ENCODE data around the gene ABL1. TPM values are rescaled to one million over a fixed set of nuclear protein-coding genes. Genes with fewer than 3 reads are reported as not detected.

Gene ABL1
- polyA plus RNA-seq, 2 donors, result 13.6 to 19.0 TPM

DNA sequence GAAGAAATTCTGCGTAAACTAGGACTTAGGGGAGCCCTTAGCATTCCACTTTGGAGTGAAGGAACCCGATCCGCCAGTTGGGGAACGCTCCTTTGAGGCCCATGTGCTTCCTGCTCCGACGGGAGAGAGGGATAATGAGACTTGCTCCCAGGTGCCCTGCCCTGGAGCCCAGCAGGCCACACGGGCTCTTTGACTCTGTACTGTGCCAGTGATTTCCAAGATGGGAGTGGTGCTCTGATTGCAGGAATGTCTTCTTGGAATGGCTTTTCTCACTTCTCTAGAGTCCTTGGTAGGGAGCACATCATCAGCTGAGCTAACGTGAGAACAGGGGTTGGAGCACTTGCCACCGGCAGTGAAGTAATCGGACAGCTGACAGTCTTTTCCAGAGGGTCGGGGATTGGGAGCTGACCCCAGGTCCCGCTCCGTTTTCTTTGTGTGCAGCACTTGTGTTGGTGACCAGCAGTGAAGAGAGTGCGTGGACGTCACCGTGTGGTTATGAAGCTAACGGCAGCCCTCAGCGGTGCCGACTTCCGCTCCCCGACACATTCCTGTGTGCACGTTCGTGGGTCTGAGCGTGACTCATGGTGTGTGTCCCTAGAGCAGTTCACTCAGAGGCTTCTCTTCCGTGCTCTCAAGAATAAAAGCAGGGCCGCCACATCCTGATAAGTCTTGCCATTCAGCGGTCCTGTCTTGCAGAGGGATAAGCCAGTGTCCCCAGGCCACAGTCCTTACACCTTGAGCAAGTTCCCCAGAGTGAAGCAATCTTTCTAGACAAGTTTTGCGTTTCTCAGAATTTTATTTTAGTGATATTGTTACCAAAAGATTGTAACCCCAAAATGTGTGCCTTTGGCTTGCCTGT is 25.6 kb downstream of the ABL1 start:
- no peaks in the 10 kb centered on the region for H3K9me3 ChIP-seq (ENCODE audit: control insufficient read depth in 2 of 2, insufficient read depth in 1 of 2, low read depth in 1 of 2, low read length in 1 of 2)
- 52 to 54% methylated on average over 28 of the region's 28 CpGs for WGBS, 2 donors
- H3K4me3 ChIP-seq (ENCODE audit: low read depth in 1 of 2, low read length in 2 of 2), result no peak overlapping the region
- H3K36me3 ChIP-seq (ENCODE audit: control insufficient read depth in 2 of 2, insufficient read depth in 2 of 2, low read length in 1 of 2), result peaks cover 3 to 25% of the 10 kb centered on the region in 2 donors
- H3K27ac ChIP-seq (ENCODE audit: low read depth in 2 of 2, low read length in 1 of 2), result peak overlapping the region; percentile 62 to 73
- H3K4me1 ChIP-seq (ENCODE audit: control insufficient read depth in 2 of 2, insufficient read depth in 2 of 2, low read length in 1 of 2), result peaks cover 0 to 10% of the 10 kb centered on the region in 2 donors
- no peaks in the 10 kb centered on the region for H3K27me3 ChIP-seq (ENCODE audit: control insufficient read depth in 1 of 2, insufficient read depth in 2 of 2, low read length in 2 of 2)

DNA sequence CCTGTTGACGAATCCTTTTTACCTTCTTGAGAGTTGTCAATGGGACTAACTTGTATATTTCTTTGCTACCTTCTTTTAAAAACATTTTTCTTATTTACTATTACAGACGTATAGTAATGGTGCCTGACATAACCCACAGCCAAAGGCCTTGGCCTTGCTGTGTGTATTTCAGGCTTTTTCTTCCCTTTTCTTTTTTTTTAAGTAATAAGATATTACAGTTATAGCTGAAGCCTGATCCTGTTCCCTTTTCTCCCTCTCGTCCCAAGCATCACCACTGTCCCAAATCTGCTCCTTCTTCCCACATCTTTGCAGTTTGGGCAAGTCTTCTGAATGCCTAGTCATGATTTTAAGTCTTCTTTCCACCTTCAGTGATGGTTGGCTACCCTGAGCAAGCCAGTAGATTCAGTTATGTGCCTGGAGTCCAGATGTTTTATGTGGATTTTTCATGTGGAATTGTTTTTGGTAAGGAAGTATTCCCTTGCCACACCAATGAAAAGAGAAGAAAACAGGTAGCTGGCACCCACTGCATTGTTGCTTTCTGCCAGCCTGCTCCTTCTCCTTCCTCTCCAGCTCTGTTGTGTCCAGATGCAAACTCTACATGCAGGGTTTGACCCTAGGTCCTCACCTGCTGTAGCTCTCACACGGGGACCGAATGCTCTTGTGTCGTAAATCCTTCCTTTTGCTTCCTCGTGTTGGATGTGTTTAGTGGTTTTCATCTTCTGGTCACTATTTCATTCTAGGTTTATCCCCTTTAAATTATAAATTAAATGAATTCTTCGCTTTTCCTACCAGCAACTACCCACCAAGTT is 26.5 kb downstream of the ABL1 start:
- Histone ChIP-seq H3K27me3 (ENCODE audit: control insufficient read depth in 1 of 2, insufficient read depth in 2 of 2, low read length in 2 of 2) (no peaks in the 10 kb centered on the region), H3K27ac (ENCODE audit: low read depth in 2 of 2, low read length in 1 of 2) (no peak overlapping the region), H3K4me1 (ENCODE audit: control insufficient read depth in 2 of 2, insufficient read depth in 2 of 2, low read length in 1 of 2) (peaks cover 0 to 10% of the 10 kb centered on the region in 2 donors), H3K9me3 (ENCODE audit: control insufficient read depth in 2 of 2, insufficient read depth in 1 of 2, low read depth in 1 of 2, low read length in 1 of 2) (no peaks in the 10 kb centered on the region), H3K4me3 (ENCODE audit: low read depth in 1 of 2, low read length in 2 of 2) (no peak overlapping the region), H3K36me3 (ENCODE audit: control insufficient read depth in 2 of 2, insufficient read depth in 2 of 2, low read length in 1 of 2) (peaks cover 3 to 25% of the 10 kb centered on the region in 2 donors)
- WGBS, 2 donors, result 72 to 81% methylated on average over 8 of the region's 8 CpGs

DNA sequence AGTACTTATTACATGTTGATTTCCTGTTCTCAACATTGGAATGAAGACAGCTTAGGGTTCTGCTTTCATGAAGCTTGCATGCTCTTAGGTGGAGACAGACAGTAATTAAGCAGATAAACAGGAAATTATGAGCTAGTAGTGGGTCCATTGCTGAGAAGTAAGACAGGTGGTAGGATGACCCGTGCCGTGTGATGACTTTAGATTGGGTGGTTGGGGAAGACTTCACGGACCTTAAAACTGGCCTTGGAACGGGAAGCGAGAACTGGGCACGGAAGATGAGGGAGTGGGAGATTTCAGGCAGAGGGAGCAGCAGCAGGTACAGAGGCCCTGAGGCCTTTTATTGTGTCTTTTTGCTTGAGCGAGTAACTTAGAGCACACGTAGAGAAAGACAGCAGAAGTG is 27.2 kb downstream of the ABL1 start:
- Histone ChIP-seq H3K27ac (ENCODE audit: low read depth in 2 of 2, low read length in 1 of 2) (no peak overlapping the region), H3K4me1 (ENCODE audit: control insufficient read depth in 2 of 2, insufficient read depth in 2 of 2, low read length in 1 of 2) (peaks cover 0 to 10% of the 10 kb centered on the region in 2 donors), H3K4me3 (ENCODE audit: low read depth in 1 of 2, low read length in 2 of 2) (no peak overlapping the region), H3K9me3 (ENCODE audit: control insufficient read depth in 2 of 2, insufficient read depth in 1 of 2, low read depth in 1 of 2, low read length in 1 of 2) (no peaks in the 10 kb centered on the region), H3K27me3 (ENCODE audit: control insufficient read depth in 1 of 2, insufficient read depth in 2 of 2, low read length in 2 of 2) (no peaks in the 10 kb centered on the region), H3K36me3 (ENCODE audit: control insufficient read depth in 2 of 2, insufficient read depth in 2 of 2, low read length in 1 of 2) (peaks cover 3 to 25% of the 10 kb centered on the region in 2 donors)
- 85 to 90% methylated on average over 8 of the region's 8 CpGs for WGBS, 2 donors

DNA sequence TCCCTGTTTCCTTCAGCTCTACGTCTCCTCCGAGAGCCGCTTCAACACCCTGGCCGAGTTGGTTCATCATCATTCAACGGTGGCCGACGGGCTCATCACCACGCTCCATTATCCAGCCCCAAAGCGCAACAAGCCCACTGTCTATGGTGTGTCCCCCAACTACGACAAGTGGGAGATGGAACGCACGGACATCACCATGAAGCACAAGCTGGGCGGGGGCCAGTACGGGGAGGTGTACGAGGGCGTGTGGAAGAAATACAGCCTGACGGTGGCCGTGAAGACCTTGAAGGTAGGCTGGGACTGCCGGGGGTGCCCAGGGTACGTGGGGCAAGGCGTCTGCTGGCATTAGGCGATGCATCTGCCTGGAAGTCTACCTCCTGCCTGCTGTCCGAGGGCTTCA is 27.7 kb downstream of the ABL1 start:
- Histone ChIP-seq H3K27ac (ENCODE audit: low read depth in 2 of 2, low read length in 1 of 2) (peak overlapping the region in 1 of 2 donors; percentile 40), H3K27me3 (ENCODE audit: control insufficient read depth in 1 of 2, insufficient read depth in 2 of 2, low read length in 2 of 2) (no peaks in the 10 kb centered on the region), H3K4me3 (ENCODE audit: low read depth in 1 of 2, low read length in 2 of 2) (no peak overlapping the region), H3K9me3 (ENCODE audit: control insufficient read depth in 2 of 2, insufficient read depth in 1 of 2, low read depth in 1 of 2, low read length in 1 of 2) (no peaks in the 10 kb centered on the region), H3K36me3 (ENCODE audit: control insufficient read depth in 2 of 2, insufficient read depth in 2 of 2, low read length in 1 of 2) (peaks cover 3 to 23% of the 10 kb centered on the region in 2 donors), H3K4me1 (ENCODE audit: control insufficient read depth in 2 of 2, insufficient read depth in 2 of 2, low read length in 1 of 2) (peaks cover 0 to 10% of the 10 kb centered on the region in 2 donors)
- WGBS, 2 donors, result 88 to 90% methylated on average over 23 of the region's 23 CpGs

DNA sequence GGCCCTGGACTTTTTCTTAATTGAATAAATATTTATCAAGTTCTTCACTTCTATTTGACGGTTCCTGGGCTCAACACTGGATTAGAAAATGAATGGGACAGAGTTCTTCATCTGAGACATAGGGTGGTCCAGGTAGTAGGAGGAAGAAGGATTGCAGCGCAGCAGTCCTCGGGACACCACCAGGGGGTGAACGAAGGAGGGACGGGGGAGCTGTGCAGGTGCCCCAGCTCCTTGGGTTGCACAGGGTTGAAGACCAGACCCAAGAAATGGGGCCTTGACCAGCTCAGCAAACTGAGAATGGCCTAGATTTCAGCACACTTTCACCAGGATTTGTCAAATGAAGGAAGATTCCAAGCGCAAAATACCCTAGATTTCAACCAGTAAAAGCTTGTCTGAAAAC is 29.5 kb downstream of the ABL1 start:
- no peaks in the 10 kb centered on the region for H3K27me3 ChIP-seq (ENCODE audit: control insufficient read depth in 1 of 2, insufficient read depth in 2 of 2, low read length in 2 of 2)
- no peak overlapping the region for H3K27ac ChIP-seq (ENCODE audit: low read depth in 2 of 2, low read length in 1 of 2)
- WGBS, 2 donors, result 78 to 85% methylated on average over 6 of the region's 6 CpGs
- no peaks in the 10 kb centered on the region for H3K9me3 ChIP-seq (ENCODE audit: control insufficient read depth in 2 of 2, insufficient read depth in 1 of 2, low read depth in 1 of 2, low read length in 1 of 2)
- H3K36me3 ChIP-seq (ENCODE audit: control insufficient read depth in 2 of 2, insufficient read depth in 2 of 2, low read length in 1 of 2), result peaks cover 0 to 17% of the 10 kb centered on the region in 2 donors
- peaks cover 0 to 10% of the 10 kb centered on the region in 2 donors for H3K4me1 ChIP-seq (ENCODE audit: control insufficient read depth in 2 of 2, insufficient read depth in 2 of 2, low read length in 1 of 2)
- no peak overlapping the region for H3K4me3 ChIP-seq (ENCODE audit: low read depth in 1 of 2, low read length in 2 of 2)

DNA sequence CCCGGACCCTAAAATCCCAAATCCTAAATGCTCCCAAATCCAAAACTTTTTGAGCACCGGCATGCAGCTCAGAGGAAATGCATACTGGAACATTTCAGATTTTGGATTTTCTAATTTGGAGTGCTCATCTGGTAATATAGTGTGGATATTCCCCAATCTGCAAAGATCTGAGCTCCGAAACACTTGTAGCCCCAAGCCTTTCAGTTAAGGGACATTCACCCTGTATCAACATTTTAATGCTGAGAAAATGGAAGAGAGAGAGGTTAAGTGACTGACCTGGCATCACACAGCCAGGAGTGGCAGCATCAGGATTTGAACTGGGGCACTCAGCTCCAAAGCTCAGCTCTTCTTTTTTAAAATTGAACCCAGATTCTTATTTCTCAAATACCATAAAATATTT is 30.9 kb downstream of the ABL1 start:
- no peaks in the 10 kb centered on the region for H3K9me3 ChIP-seq (ENCODE audit: control insufficient read depth in 2 of 2, insufficient read depth in 1 of 2, low read depth in 1 of 2, low read length in 1 of 2)
- H3K4me3 ChIP-seq (ENCODE audit: low read depth in 1 of 2, low read length in 2 of 2), result no peak overlapping the region
- 93 to 97% methylated on average over 3 of the region's 3 CpGs for WGBS, 2 donors
- H3K27me3 ChIP-seq (ENCODE audit: control insufficient read depth in 1 of 2, insufficient read depth in 2 of 2, low read length in 2 of 2), result no peaks in the 10 kb centered on the region
- no peak overlapping the region for H3K27ac ChIP-seq (ENCODE audit: low read depth in 2 of 2, low read length in 1 of 2)
- H3K36me3 ChIP-seq (ENCODE audit: control insufficient read depth in 2 of 2, insufficient read depth in 2 of 2, low read length in 1 of 2), result peaks cover 0 to 10% of the 10 kb centered on the region in 2 donors
- peaks cover 0 to 10% of the 10 kb centered on the region in 2 donors for H3K4me1 ChIP-seq (ENCODE audit: control insufficient read depth in 2 of 2, insufficient read depth in 2 of 2, low read length in 1 of 2)

DNA sequence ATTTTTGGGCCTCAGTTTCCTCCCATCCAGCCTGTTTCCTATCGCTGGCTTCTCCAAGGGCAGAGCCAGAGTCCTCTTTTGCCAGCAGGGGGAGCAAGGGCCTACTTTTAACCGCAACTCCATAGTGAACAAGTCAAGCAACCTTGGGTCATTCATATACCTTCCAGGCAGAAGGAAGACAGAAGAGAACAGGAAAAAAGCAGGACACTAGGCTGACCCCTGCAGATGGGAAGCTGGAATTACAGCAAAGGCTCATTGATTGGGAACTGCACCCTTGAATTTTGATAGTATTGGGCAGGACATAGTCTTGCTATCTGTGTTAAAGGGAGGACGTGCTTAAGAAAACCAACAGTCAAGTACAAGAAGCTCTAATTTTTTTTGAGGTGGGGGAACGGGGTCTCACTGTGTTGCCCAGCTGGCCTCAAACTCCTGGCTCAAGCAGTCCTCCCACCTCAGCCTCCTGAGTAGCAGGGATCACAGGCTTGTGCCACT is 31.5 kb downstream of the ABL1 start:
- Histone ChIP-seq H3K36me3 (ENCODE audit: control insufficient read depth in 2 of 2, insufficient read depth in 2 of 2, low read length in 1 of 2) (peaks cover 0 to 12% of the 10 kb centered on the region in 2 donors), H3K4me1 (ENCODE audit: control insufficient read depth in 2 of 2, insufficient read depth in 2 of 2, low read length in 1 of 2) (peaks cover 0 to 10% of the 10 kb centered on the region in 2 donors)
- WGBS, 2 donors, result 43 to 47% methylated on average over 4 of the region's 4 CpGs

DNA sequence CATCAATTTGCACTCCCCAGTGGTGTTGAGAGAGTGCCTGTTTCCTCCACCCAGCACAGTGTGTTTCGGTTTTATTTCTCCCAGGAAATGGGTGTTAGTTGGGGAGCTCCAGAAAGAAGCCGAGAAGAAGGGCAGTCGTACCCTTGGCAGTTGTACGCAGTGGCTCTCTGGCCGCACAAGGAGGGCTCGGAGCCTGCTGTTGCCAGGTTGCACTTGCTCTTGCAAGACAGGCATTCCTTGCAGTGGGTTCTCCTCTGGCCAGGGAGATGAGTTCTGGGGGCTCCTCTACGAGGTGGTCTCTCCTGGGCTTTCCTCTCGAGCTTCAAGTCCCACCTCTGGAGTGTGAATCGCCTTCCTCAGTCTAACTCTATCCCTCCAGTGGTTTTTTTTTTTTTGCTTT is 32.5 kb downstream of the ABL1 start:
- Histone ChIP-seq H3K9me3 (ENCODE audit: control insufficient read depth in 2 of 2, insufficient read depth in 1 of 2, low read depth in 1 of 2, low read length in 1 of 2) (no peaks in the 10 kb centered on the region), H3K36me3 (ENCODE audit: control insufficient read depth in 2 of 2, insufficient read depth in 2 of 2, low read length in 1 of 2) (peaks cover 2 to 19% of the 10 kb centered on the region in 2 donors), H3K4me1 (ENCODE audit: control insufficient read depth in 2 of 2, insufficient read depth in 2 of 2, low read length in 1 of 2) (peaks cover 0 to 10% of the 10 kb centered on the region in 2 donors), H3K27me3 (ENCODE audit: control insufficient read depth in 1 of 2, insufficient read depth in 2 of 2, low read length in 2 of 2) (no peaks in the 10 kb centered on the region), H3K27ac (ENCODE audit: low read depth in 2 of 2, low read length in 1 of 2) (no peak overlapping the region), H3K4me3 (ENCODE audit: low read depth in 1 of 2, low read length in 2 of 2) (no peak overlapping the region)
- whole genome bisulfite sequencing, 2 donors, result 85 to 92% methylated on average over 9 of the region's 9 CpGs

More for the DNA sequence above, 31.5 kb downstream of the ABL1 start:
- H3K9me3 ChIP-seq (ENCODE audit: control insufficient read depth in 2 of 2, insufficient read depth in 1 of 2, low read depth in 1 of 2, low read length in 1 of 2), result no peaks in the 10 kb centered on the region
- no peak overlapping the region for H3K4me3 ChIP-seq (ENCODE audit: low read depth in 1 of 2, low read length in 2 of 2)
- no peaks in the 10 kb centered on the region for H3K27me3 ChIP-seq (ENCODE audit: control insufficient read depth in 1 of 2, insufficient read depth in 2 of 2, low read length in 2 of 2)
- H3K27ac ChIP-seq (ENCODE audit: low read depth in 2 of 2, low read length in 1 of 2), result no peak overlapping the region

DNA sequence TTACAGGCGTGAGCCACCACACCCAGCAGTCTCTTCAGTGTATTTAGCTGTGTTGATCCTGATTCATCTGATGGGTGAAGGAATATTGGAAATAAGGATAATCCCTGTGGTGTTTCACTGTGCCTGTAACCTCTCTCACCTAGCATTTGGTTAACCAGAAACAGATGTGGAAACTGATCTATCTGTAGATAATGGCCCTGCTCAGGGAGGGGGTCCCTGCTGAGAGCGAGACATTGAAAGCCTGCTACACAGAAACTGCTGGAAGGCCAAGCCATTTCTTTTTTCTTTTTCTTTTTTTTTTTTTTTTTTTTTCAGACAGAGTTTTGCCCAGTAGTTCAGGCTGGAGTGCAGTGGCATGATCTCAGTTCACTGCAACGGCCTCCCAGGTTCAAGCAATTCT is 33.2 kb downstream of the ABL1 start:
- peaks cover 7 to 21% of the 10 kb centered on the region in 2 donors for H3K36me3 ChIP-seq (ENCODE audit: control insufficient read depth in 2 of 2, insufficient read depth in 2 of 2, low read length in 1 of 2)
- no peak overlapping the region for H3K27ac ChIP-seq (ENCODE audit: low read depth in 2 of 2, low read length in 1 of 2)
- H3K4me3 ChIP-seq (ENCODE audit: low read depth in 1 of 2, low read length in 2 of 2), result no peak overlapping the region
- H3K27me3 ChIP-seq (ENCODE audit: control insufficient read depth in 1 of 2, insufficient read depth in 2 of 2, low read length in 2 of 2), result no peaks in the 10 kb centered on the region
- WGBS, 2 donors, result 94 to 96% methylated on average over 3 of the region's 3 CpGs
- no peaks in the 10 kb centered on the region for H3K9me3 ChIP-seq (ENCODE audit: control insufficient read depth in 2 of 2, insufficient read depth in 1 of 2, low read depth in 1 of 2, low read length in 1 of 2)
- peaks cover 0 to 6% of the 10 kb centered on the region in 2 donors for H3K4me1 ChIP-seq (ENCODE audit: control insufficient read depth in 2 of 2, insufficient read depth in 2 of 2, low read length in 1 of 2)
